Ectodermal cell (in vitro differentiated cells): ENCODE measurements around the gene PAM16.

Experiments used
- H3K27ac ChIP-seq: 2 replicates; pipeline ENCODE4 v1.7.0; 2013; ENCODE audit warnings: mild to moderate bottlenecking, low read depth, low read length; ENCODE audit not compliant: insufficient read depth, poor library complexity, severe bottlenecking
- H3K27me3 ChIP-seq: 2 replicates; pipeline ENCODE4 v1.7.0; 2013; ENCODE audit warnings: mild to moderate bottlenecking, low read length; ENCODE audit not compliant: insufficient read depth, control insufficient read depth, poor library complexity, severe bottlenecking
- H3K36me3 ChIP-seq: one replicate; pipeline ENCODE4 v1.7.0; 2013; ENCODE audit warnings: low read length; ENCODE audit not compliant: control insufficient read depth, insufficient read depth
- H3K4me1 ChIP-seq: one replicate; pipeline ENCODE4 v1.7.0; 2013; ENCODE audit warnings: low read length; ENCODE audit not compliant: control insufficient read depth, insufficient read depth
- H3K4me3 ChIP-seq: 2 replicates; pipeline ENCODE4 v1.7.0; 2013; ENCODE audit warnings: low read depth, low read length, control low read depth; ENCODE audit not compliant: insufficient read depth
- H3K9me3 ChIP-seq: 2 replicates; pipeline ENCODE4 v1.7.0; 2013; ENCODE audit warnings: mild to moderate bottlenecking, low read length, moderate library complexity; ENCODE audit not compliant: control insufficient read depth
- WGBS, 2 experiments: methylation state at CpG; one replicate each; pipeline ENCODE4 v1.1.7; 2013; ENCODE audit warnings: missing lambda C conversion rate in 2 of 2; 5-methylcytosine and 5-hydroxymethylcytosine counted together

Gene PAM16

GRCh38 chr16:4323845-4324488 lies 27.2 kb downstream of the PAM16 start:
- H3K36me3 ChIP-seq: no peaks in the 10 kb centered on the region
- H3K27me3 ChIP-seq: no peaks in the 10 kb centered on the region
- H3K4me1 ChIP-seq: peaks cover 35% of the 10 kb centered on the region
- no peak overlapping the region for H3K4me3 ChIP-seq
- peak overlapping the region; percentile 44 for H3K27ac ChIP-seq
- H3K9me3 ChIP-seq: no peaks in the 10 kb centered on the region
- WGBS, 2 experiments: 40 to 46% methylated on average over 12 of the region's 12 CpGs

- peaks cover 35% of the 10 kb centered on the region for H3K4me1 ChIP-seq
- H3K9me3 ChIP-seq: no peaks in the 10 kb centered on the region
- WGBS, 2 experiments: 92% methylated on average over 21 of the region's 21 CpGs
- no peaks in the 10 kb centered on the region for H3K27me3 ChIP-seq
- no peak overlapping the region for H3K27ac ChIP-seq
- no peak overlapping the region for H3K4me3 ChIP-seq
- no peaks in the 10 kb centered on the region for H3K36me3 ChIP-seq
These were observed 27.9 kb downstream of the PAM16 start for GRCh38 chr16:4323071-4323844.

DNA sequence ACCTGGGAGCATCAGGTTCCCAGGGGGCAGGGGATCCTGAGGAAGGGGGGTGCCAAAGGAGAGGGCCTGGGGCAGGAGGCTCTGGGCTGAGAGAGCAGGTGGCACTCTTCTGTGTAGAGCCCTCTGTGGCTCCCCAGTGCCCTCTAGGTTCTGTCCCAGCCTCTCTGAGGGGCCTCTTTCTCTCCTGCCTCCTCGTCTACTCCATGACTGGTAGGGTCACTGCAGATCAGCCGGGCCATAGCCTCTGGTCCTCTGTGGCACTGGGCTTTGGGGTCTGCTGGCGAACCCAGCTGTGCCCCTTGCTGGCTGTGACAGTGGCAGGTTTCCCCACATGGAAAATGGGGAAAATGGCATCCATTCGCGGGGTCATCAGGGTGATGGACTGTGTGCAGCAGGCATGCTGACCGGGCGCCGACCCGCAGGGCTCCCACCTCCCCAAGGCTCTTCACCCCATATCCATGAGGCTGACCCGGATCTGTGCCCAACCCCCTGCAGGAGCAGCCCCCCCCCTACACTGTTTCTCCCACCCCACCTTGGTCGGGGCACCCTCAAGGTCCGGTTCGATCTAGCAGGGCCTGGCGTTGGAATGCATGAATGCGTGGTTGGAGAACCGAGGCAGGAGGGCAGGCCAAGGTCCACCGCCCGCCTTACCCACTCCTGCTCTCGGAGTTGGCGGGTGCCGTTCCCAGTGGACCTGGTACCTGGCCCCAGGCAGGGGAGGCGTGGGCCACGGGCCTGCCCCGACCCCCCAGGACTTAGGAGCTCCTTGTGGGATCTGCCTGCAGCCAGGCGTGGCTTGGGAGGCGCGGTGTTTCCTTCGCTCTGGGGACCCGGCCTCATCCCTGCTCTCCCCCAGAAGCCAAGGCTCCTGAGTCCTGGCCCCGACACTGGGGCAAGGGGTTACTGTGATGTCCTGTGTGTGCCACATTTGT lies 28.7 kb downstream of the PAM16 start:
- H3K4me3 ChIP-seq: no peak overlapping the region
- no peak overlapping the region for H3K27ac ChIP-seq

DNA sequence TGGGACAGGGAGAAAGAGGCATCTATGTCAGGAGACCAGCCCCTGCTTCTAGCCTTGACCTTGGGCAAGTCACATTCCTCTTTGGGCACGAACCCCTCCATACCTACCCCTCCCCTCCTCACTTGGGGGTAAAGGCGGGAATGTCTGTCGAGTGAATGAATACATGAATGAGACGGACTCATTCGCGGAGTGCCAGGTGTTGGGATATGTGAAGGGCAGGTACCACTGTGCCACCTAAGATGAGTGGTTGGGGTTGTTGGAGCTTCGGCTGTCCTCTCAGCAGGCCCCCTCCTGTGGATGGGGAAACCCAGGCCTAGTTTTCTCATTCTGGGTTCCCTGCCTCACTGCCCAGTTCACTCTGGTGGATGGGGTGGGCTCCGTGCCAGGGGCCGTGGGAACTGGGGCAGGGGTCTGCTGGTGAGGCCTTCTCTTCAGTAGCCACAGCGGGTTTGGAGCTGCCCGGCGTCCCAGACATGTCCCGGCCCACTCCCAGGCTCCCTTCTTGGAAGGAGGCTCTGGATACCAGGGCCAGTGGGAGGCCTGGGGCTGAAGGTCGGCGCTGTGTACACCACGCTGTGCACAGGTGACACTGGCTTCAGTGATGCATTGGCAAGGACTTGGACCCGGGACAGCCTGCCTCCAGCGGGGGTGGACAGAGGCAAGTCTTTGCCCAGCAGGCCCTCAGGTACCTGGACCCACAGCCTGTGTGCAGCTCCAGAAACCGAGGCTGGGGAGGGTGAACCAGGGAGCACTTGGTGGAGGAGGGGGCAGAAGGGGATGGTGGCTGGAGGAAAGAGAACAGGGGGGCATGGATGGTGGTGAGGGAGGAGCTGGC lies 29.6 kb downstream of the PAM16 start:
- peaks cover 46% of the 10 kb centered on the region for H3K4me1 ChIP-seq
- no peak overlapping the region for H3K4me3 ChIP-seq
- H3K27ac ChIP-seq: no peak overlapping the region
- H3K27me3 ChIP-seq: no peaks in the 10 kb centered on the region
- no peaks in the 10 kb centered on the region for H3K9me3 ChIP-seq
- WGBS, 2 experiments: 93% methylated on average over 19 of the region's 19 CpGs
- no peaks in the 10 kb centered on the region for H3K36me3 ChIP-seq

More for the DNA sequence above, 28.7 kb downstream of the PAM16 start:
- Histone ChIP-seq H3K9me3 (no peaks in the 10 kb centered on the region), H3K27me3 (no peaks in the 10 kb centered on the region), H3K36me3 (no peaks in the 10 kb centered on the region), H3K4me1 (peaks cover 37% of the 10 kb centered on the region)
- WGBS, 2 experiments: 91 to 92% methylated on average over 30 of the region's 30 CpGs

DNA sequence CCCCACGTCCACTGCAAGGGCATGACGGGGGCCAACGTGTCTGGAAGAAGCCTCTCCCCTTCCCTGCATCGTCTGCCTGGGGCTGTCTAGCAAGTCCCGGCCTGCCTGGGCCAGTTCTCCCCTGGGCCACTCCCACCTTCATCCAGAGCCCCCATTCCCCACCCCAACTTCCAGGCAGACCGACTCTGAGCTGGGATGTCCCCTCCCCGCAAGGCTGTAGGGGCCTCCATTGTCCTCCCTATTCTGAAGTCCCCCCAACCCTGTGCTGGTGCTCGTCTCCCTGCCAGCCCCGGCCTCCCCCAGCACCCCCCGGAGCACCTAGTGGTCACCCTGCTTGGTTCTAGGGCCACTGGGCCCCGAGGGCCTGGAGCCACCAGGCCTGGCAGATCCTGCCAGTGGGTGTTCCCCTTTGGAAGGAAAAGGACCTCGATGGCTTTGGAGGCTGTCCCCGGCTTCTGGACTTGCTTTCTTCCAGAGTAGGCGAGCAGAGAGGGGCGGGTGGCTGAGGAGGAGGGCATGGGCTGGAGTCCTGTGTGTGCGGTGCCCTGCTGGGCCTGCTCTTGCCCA lies 30.5 kb downstream of the PAM16 start:
- WGBS, 2 experiments: 88 to 89% methylated on average over 16 of the region's 16 CpGs
- no peaks in the 10 kb centered on the region for H3K36me3 ChIP-seq
- H3K27me3 ChIP-seq: no peaks in the 10 kb centered on the region
- H3K4me1 ChIP-seq: peaks cover 46% of the 10 kb centered on the region
- H3K27ac ChIP-seq: no peak overlapping the region
- H3K4me3 ChIP-seq: no peak overlapping the region
- no peaks in the 10 kb centered on the region for H3K9me3 ChIP-seq

- Histone ChIP-seq H3K27ac (no peak overlapping the region), H3K27me3 (peaks cover 6% of the 10 kb centered on the region), H3K4me1 (peaks cover 49% of the 10 kb centered on the region)
These were observed 31.4 kb downstream of the PAM16 start for GRCh38 chr16:4319454-4320421.

DNA sequence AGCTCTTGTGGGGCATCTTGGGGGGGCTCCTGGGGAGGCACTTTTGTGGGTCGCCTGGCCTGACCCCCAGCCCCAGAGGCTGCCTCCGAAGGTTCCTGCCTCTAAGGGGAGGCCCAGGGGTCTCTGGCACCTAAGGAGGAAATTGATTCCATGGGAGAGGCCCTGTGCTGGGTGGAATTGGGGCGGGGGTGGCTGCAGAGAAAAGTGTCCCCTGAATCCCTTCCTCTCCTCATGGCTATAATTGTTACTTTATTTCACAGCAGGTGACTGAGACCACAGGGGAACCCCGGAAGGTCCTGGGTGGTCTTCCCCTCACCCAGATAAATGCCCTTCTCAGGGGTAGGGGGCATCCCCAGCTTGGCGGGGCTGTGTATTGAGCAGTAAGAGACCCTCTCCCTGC lies 32.2 kb downstream of the PAM16 start:
- H3K27ac ChIP-seq: no peak overlapping the region
- 85 to 92% methylated on average over 5 of the region's 5 CpGs for WGBS, 2 experiments

More at GRCh38 chr16:4319454-4320421, 31.4 kb downstream of the PAM16 start:
- Histone ChIP-seq H3K9me3 (no peaks in the 10 kb centered on the region), H3K4me3 (no peak overlapping the region), H3K36me3 (no peaks in the 10 kb centered on the region)
- WGBS, 2 experiments: 87% methylated on average over 37 of the region's 37 CpGs

DNA sequence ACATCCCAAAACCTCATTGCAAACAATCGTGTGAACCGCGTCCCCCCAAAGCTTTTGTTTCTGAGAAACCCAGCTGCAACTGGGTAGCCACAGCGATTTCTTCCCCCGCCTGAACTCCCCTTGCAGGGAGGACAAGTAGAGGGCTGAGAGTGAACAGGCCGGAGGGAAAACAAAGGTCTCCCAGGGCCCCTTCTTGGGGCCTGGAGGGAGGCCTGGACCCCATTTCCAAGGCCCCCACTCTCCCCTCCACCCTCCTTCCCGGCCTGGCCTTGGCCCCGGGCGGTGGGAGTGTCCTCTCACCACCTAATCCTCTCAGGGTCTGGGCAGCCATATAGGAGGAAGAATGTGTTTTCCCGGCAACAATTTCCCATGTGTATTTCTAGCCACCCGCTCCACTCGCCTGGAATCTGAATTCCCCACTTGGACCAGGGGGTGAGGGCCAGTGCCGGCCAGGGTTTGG lies 32.6 kb downstream of the PAM16 start:
- Histone ChIP-seq H3K4me1 (peaks cover 51% of the 10 kb centered on the region), H3K36me3 (no peaks in the 10 kb centered on the region), H3K9me3 (no peaks in the 10 kb centered on the region), H3K27me3 (peaks cover 19% of the 10 kb centered on the region), H3K27ac (peak overlapping the region; percentile 4), H3K4me3 (no peak overlapping the region)
- 59 to 60% methylated on average over 11 to 13 of the region's 13 CpGs for WGBS, 2 experiments

More for the DNA sequence above, 32.2 kb downstream of the PAM16 start:
- no peaks in the 10 kb centered on the region for H3K36me3 ChIP-seq
- peaks cover 52% of the 10 kb centered on the region for H3K4me1 ChIP-seq
- peaks cover 14% of the 10 kb centered on the region for H3K27me3 ChIP-seq
- no peaks in the 10 kb centered on the region for H3K9me3 ChIP-seq
- H3K4me3 ChIP-seq: no peak overlapping the region
